NCI-H2196 (cell line): ENCODE measurements around the gene GDPD5.

Source experiments
- DNase-seq: peaks from one replicate; lab custom pipeline; 2025; ENCODE audit not compliant: unreplicated experiment; lab: John Stamatoyannopoulos, UW

GDPD5 gene

DNA sequence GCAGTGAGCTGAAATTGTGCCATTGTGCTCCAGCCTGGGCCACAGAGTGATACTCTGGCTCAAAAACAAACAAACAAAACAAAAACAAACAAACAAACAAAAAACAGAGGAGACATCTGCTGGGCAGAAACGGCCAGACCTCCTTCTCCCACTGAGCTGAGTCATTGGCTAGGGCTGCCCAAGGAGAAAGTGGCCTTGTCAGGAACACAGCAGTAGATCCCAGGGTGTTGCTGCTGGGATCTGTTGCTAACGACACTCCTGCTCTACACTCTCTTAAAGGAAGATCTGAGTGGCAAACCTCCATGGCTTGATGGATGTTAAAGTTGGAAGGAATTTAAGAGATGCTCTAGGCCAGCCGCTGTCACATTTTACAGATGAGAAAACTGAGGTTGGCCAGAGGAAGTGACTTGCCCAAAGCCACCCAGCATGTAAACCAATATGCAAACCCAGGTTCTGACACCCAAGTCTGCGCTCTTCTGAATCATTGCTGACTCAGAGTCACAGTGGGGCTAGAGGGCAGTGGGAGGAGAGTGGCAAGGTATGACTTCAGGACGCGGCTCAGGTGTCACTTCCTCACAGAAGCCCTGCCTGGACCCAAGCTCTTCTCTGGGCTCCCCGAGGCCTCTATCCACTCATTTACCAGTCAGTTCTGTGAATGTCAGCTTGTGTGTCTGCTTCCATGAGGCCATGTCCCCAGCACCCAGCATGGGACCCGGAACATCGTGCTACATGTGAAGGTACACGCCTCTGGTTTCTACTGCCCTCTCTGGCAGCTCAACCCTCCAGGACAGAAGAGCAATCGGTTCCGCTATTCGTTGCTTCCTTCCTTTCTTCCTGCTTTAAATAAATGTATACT, 11.3 kb upstream of the GDPD5 start:
- no peak for DNase-seq

DNA sequence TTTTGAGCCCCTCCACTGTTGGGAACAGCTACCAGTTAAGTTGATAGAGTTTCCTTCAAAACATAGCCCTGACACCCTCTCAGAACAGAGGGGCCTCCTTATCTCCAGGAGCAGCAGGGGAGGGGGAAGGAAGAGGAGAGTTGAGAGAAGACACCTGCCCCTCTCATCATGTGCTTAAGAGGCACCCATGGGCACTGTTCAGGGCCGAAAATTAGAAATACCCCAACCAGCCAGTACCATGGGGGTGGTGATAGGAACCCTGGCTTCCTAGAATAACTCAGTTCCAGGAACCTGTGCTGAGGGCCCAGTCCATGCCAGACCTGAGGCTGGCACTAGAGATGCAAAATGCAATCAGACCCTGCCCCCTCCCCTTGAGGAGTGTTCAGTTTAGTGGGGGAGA, 9.3 kb upstream of the GDPD5 start:
- DNase-seq, result no peak

DNA sequence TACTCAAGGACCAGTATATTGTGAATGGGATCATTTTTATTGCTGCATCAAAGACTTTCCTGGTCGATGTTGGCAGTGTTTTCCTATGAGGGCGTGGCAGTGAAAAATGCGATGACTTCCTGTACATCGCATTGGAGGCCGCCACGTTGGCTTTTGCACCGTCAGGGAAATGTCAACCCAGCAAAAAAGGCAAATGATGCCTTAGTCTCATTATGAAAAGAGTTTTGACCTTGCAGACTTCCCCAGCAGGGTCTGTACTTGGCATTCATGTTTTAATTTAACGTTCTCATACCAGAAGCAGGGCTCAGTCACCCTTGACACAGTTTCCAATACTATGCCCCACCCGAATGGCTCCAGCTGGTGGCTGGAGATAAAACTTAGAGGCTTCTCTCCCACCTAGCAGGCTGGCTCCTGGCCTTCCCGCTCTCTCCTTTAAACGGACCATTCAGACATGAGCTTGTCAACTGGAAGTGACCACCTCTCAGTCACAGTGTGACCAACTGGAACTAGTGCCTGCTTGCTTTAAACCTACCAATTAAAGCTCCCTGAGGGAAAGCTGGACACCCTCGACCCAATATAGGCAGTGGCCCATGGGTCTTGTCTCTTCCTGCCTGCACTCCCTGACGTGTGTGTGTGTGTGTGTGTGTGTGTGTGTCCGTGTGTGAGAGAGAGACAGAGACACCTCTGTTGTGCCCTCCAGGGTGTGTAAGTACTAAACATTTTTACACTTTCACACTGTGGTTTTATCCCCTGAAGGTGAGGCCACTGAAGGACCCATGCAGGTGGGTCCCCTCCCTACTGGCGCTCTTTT, 8.7 kb upstream of the GDPD5 start:
- DNase-seq, result no peak

DNA sequence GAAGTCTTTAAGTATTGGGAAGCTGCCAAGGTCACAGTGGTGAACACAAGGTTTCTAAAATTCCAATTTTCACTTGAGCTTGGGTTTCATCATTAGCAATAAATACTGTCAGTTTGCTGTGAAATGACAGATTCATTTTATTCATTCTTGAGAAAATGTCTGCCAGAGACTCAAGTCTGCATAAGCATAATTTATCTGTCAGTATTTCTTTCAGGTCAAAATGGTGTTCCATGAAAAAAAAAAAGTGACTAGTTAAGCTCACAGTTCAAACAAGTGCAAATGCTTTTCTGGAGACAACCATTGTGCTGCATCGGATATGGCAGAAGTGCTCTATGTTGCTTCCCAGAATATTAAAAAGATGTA, 8.1 kb upstream of the GDPD5 start:
- DNase-seq, result no peak

DNA sequence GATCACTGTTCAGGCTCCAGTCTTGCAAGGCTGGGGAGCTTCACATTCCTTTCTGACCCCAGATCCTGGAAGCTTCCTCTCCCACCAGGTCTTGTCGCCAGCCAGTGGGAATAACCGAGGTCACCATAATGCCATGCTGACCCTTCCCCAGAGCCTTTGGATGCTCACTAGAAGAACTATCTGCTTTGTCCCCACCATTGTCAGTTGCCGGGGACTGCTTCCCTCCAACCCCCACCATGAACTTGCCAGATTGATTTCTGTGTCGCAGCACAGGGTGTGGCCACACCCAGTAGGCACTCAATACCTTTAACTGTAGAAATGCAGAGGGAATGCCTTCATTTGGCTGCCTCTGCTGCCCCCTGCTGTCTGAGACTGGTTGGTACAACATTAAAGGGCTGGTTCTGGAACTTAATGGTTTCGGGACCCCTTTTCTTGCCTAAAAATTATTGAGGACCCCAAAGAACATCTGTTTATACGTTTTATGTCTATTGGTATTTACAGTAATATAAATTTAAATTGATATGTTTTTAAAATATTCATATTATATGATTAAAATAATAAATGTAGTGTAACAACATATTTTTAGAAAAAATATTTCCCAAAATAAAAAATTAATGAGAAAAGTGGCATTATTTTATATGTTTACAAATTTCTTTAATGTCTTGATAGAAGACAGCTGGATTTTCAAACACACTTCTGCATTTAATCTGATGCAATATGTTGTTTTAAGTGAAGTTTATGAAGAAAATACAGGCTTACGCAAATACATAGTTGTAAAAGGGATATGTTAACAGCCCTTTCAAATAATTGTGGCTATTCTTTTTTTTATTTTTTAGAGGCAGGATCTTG, 6.7 kb upstream of the GDPD5 start:
- DNase-seq, result peak; percentile 83

DNA sequence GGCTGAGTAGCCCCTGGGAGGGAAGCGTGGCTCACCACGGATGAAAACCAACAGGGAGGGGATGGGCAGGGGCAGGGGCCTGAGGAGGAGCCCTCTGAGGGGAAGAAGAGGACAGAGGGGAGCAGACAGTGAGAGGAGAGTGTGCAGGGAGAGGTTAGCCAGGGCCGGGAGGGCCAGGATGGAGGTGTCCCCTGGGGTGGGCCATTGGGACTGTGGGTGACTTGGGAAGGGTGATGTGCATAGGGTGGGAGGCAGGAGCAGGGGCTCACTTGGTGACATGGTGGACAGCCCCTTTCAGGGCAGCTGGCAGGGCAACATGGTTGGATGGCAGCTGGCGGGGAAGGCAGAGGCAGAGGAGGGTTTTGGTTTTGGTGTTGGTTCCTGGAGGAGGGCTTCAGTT, 5.6 kb upstream of the GDPD5 start:
- DNase-seq, result no peak

DNA sequence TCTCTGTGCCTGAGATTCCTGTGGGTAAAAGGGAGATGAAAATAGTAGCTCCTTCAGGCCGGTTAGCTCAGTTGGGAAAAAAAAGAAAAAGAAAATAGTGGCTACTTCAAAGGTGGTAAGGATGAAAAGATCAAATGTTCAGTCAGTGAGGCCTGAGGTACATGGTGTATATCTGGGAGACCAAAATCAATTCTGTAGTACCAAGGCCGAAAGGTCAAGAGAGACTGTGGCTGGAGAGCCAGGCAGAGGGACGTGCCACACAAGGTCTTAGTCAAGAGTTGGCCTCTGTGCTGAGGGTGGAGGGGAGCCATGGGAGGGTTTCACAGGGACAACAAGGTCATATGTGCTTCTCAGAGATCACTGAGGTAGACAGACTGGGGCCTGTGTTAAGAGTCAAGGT, 4.8 kb upstream of the GDPD5 start:
- DNase-seq, result no peak

DNA sequence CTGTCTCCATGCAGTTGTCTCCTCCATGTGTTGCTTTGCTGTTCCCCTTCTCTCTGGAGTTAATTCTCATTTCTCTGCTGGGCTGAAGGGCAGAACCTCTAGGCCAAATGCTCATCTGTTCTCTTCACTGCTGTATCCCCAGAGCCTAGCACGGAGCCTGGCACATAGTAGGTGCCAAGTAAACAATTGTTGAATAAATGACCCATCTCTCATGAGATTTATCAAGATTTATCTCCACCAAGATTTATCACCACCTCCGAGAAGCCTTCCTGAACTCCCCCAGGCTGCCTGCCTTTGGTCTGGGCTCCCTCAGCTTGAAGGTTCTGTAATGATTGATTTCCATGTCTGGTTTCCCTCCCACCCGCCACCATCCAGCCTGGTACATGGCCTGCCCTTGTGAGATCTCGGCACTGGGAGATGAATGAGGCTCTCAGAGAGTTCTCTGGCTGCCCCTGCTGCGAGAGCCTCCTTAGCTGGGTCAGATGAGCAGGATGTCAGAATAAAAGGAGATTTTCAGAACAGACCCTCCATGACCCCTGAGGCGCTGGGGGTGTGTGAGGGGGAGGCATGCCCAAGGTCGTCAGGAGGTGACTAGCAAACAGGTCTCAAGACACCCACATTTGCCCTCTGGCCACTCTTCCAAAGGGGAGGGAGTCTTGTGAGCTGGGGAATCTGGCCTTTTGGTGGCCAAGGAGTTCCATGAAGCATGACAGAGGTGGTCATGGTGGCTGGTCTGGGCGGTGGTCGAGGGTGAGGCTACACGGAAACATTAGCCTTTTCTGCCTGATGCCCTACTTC, 2.4 kb upstream of the GDPD5 start:
- no peak for DNase-seq

DNA sequence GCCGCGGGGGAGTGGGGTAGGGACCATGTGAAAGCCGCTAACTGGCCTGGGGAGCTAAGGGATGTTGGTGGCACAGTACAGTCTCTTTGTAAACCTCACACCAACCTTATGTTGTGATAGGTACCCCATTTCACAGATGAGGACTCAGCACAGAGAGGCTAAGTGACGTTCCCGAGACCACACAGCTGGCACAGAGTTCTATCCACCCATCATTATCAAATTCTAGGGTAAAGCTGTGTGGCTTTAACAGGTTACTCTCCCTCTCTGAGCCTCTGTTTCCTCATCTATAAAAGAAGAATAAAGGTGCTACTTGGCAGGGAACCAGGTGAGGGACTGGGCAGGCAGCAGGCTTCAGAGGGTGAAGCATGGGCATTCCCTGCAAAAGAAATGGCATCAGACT, 1.4 kb upstream of the GDPD5 start:
- DNase-seq, result no peak

DNA sequence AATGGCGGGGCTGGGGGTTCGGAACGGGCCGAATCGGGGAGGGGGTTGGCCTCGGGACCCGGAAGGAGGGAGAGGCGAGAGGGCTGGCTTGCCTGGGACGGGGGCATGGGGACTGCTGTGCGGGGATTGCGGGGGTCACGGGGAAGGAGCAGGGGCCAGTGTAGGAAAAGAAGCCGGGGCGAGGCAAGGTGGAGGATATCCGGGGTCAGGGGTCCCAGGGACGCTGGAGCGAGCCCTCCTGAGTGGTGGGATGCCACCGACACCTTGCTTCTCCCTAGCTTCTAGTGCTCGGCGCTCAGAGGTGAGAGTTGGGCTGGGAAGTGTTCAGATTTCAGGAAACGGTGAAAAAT, 426 bp upstream of the GDPD5 start:
- no peak for DNase-seq

DNA sequence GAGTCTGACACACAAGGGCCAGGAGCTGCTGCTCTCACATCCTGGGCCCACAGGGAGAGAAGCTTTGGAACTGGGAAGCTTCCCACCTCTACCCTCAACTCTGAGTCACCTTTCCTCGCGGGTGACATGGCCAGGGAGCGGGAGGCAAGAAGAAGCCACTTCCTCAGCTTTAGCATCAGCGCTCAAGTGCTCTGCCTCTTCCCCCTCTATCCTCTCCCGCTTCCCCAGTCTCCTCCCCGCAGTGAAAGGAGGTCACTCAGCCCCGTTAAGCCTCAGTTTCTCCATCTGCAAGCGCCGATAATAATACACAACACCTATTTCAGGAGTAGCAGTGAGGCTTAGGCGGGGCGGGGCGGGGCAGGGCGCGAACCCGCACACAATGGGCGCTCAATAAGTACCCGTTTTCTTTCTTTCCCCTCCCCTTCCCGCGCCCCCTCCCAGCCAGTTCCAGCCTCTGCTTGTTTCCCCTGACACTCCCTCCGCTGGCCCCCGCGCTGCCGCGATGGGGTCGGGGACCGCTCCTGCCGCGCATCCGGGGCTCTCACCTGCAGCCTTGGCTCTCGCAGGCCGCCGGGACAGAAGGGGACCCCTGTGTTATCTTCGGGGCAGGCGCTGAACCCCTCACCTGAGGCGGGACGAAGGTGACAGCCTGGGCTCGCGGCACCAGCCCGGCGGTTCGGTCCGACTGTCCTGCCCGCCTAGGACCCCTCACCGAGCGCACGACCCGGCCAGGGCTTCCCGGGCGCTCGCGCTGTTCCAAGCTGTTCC, 892 bp downstream of the GDPD5 start:
- no peak for DNase-seq

DNA sequence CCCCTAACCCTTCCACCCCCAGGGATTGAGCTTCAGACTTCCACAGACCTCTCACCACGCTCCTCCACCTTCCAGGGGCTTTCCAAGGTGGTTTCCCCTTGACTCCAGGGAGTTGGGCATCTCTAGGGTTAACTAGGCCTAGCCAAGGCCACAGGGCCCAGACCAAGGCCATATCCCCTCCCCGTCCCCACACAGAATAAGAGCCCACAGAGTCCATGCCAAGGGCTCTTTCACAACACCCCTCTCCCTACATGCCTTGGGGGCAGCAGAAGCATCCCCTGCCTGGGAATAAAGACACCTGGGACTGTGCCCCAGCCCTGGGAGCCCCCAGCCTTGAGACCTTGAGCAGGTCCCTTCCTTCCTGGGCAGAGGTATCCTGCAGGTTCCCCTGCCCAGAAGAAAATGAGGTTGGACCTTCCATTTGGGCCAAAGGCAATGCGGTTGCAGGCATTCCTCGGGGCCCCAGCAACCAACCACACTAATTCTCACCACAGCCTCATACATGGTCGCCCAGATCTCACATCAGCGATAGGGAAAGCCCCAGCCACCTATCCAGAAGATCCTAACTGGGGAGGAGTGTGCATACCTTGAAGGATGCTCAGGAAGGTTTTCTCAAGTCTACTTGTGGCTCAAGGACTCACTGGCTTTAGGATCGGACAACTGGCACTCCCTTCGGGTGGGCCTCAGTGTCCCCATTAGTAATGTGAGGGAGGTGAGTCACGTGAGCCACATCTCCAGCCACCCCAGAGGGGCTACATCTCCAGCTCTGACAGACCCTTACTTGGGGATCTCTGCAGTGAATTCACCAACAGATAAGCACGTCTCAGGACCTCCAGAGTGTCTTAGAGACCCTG, 1.7 kb downstream of the GDPD5 start:
- no peak for DNase-seq

DNA sequence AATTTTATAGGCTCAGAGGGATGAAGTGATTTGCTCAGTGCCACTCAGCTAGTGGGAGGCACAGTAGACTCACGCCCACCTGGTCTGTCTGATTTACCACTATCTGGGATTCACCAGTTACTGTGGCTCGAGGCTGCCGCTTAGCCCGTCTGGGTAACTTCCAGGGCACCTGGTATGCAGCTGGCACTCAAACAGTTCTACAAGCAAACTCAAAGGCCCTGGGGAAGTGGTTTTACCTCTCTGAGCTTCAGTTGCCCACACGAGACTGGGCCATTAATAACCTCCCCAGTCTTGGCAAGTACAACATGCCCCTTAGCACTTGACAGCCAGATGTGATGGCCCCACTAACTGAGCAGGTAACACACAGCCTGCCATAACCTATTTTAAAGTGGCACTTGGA, 2.6 kb downstream of the GDPD5 start:
- DNase-seq, result no peak

DNA sequence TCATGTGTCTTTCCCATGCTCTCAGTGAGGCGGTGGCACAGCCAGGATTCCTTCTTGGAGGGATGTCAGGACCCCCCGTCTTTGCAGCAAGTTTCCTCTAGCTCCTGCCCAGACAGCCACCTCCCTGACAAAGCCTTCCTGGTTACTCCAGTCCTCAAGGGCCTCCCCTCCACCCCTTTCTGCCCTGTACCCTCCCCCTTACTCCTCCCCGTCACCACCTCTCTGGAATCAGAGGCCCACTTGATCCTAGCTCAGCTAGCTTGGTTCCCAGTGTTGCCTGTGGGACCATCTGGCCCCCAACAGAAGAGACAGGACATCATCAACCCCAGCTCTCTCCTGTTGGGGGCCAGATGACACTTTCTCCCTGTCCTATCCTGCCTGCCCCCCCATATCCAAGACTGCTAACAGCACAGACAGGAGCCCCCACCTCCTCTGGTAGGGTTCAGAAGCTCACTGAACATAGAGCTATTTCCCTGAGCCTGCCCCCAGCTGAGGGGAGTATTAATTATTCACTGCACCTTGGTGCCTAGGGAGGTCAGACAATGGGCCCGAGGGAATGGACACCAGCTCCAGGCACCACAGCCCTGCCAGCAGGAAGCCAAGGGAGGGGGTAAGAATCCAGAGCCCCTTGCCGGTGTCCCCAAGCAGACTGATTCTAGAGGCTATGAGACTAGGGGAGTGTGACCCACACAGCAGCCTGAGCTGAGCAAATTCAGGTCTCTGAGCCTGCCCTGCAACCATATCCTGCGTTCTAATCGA, 3.3 kb downstream of the GDPD5 start:
- DNase-seq, result no peak

DNA sequence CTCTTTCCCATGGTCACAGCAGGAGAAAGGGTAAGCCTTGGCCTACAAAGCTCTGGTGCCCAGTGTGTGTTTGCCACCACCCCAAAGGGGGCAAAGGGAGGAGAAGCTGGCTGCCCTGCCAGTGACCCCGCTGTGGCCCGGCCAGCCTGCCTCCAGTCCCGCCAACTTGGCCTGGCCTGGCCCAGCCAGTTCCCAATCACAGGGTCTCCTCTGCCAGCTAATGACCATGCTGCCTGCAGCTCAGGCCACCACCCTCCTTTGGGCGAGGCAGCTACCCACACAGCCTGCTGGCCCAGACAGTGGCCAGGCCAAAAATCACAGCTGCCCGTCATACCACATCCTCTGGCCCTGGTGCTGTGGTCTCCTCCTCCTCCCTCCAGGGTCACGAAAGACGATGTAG, 5.1 kb downstream of the GDPD5 start:
- DNase-seq, result no peak

DNA sequence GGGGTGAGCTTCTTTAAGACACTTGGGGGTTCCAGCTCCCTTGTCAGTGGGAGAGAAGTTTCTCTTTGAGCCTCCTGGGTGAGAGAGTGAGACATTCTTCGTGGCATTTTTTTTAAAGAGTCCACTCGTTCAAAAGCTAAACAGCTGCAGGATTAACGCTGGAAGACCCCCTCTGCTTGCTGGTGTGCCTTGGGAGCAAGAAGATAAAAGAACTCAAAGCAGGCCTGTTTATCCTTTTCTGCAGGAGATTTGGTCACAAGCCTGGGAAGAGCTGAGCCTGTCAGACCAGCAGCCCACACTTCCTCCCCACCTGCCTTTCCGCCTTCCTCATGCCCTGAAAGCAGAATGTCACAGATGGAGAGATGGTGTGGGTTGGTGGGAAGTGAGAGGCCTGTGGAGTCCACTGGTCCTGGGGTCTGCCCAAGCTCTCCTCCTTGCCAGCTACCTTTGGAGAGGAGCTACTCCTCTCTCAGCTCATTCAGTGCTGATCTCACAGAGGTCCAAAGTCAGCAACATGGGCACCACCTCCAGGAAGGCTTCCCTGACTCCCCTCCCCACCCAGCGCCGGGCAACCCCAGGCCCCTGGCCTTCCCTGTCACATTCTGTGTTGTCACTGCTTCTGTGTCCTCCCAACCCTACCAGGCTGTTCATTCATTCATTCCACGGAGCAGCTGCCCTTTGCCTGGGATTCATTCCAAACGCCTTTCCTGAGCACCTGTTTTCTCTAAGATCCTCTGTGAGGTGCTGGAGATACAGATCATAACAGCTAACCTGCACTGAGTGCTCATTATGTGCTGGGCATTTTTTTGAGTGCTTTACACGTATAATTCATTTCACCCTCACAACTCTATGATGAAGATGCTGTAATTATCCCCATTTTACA, 6.7 kb downstream of the GDPD5 start:
- no peak for DNase-seq

DNA sequence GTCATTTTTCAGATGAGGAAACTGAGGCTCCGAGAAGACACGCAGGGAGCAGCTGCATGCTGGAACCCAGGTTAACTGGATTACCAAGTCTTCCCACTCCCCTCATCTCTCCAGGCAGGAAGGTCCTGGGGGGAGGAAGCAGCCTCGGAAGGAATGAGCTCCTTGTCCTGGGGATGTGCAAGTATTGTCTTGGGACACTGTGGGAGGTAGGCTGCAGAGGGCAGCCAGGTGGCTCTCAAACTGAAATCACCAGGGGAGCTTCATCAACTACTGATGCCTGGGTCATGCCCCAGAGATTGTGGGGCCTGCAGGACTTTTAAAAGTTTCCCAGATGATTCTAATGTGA, 7.6 kb downstream of the GDPD5 start:
- no peak for DNase-seq

DNA sequence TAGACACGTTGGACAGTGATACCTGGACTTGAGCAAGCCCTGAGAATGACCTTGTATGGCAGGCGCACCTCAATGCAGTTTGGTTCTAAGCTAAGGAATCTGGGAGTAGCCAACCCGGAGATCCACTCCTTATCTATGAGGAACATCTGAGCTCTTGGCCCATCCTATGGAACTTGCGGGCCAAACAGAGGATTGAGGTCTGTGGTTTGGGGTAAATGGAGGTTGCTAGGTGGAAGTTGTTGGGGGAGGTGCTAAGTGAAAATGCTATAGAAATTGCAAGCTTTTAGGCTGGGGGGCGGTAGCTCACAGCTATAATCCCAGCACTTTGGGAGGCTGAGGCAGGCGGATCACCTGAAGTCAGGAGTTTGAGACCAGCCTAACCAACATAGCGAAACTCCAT, 8.9 kb downstream of the GDPD5 start:
- DNase-seq, result no peak
